IPS-18c (cell line): ENCODE data around the gene DDAH1.
A peak's percentile ranks its signal among the peaks of the same experiment; 100 is the strongest.

Experiments
- H3K4me3 ChIP-seq: 2 replicates; pipeline ENCODE4 v1.7.0; 2013; ENCODE audit warnings: low read depth, mild to moderate bottlenecking, low read length, moderate library complexity; ENCODE audit not compliant: insufficient read depth
- H3K9me3 ChIP-seq: one replicate; pipeline ENCODE4 v1.6.1; 2013; ENCODE audit warnings: mild to moderate bottlenecking, low read length, moderate library complexity; ENCODE audit not compliant: control insufficient read depth, insufficient read depth

The DDAH1 gene

GRCh38 chr1:85289207-85289847 lies 175.6 kb downstream of the DDAH1 start:
- no peak overlapping the region for H3K4me3 ChIP-seq

GRCh38 chr1:85284202-85284601 lies 180.8 kb downstream of the DDAH1 start:
- H3K9me3 ChIP-seq, result no peaks in the 10 kb centered on the region
- H3K4me3 ChIP-seq, result no peak overlapping the region

More at GRCh38 chr1:85289207-85289847, 175.6 kb downstream of the DDAH1 start:
- H3K9me3 ChIP-seq, result no peaks in the 10 kb centered on the region

GRCh38 chr1:85283475-85284199 lies 181.3 kb downstream of the DDAH1 start:
- no peaks in the 10 kb centered on the region for H3K9me3 ChIP-seq
- no peak overlapping the region for H3K4me3 ChIP-seq

GRCh38 chr1:85282424-85282823 lies 182.5 kb downstream of the DDAH1 start:
- no peak overlapping the region for H3K4me3 ChIP-seq
- H3K9me3 ChIP-seq, result no peaks in the 10 kb centered on the region

GRCh38 chr1:85280636-85281035 lies 184.3 kb downstream of the DDAH1 start:
- Histone ChIP-seq H3K9me3 (no peaks in the 10 kb centered on the region), H3K4me3 (no peak overlapping the region)

- no peak overlapping the region for H3K4me3 ChIP-seq
- no peaks in the 10 kb centered on the region for H3K9me3 ChIP-seq
These were observed 185.4 kb downstream of the DDAH1 start for GRCh38 chr1:85279458-85280080.

GRCh38 chr1:85278853-85279314 lies 186.1 kb downstream of the DDAH1 start:
- Histone ChIP-seq H3K9me3 (no peaks in the 10 kb centered on the region), H3K4me3 (no peak overlapping the region)

- Histone ChIP-seq H3K9me3 (no peaks in the 10 kb centered on the region), H3K4me3 (no peak overlapping the region)
These were observed 187.2 kb downstream of the DDAH1 start for GRCh38 chr1:85277802-85278201.

- H3K4me3 ChIP-seq, result peak overlapping the region; percentile 31
- H3K9me3 ChIP-seq, result no peaks in the 10 kb centered on the region
These were observed 187.8 kb downstream of the DDAH1 start for GRCh38 chr1:85276978-85277639.

GRCh38 chr1:85276215-85276977 lies 188.6 kb downstream of the DDAH1 start, which contains the start of gene BCL10:
Gene BCL10 (minus strand): TSS chr1:85276632. CDS start chr1:85276352, 280 bp downstream.
- no peaks in the 10 kb centered on the region for H3K9me3 ChIP-seq
- H3K4me3 ChIP-seq, result peak within 1 kb of the TSS; percentile 93

- peak overlapping the region; percentile 93 for H3K4me3 ChIP-seq
- H3K9me3 ChIP-seq, result no peaks in the 10 kb centered on the region
These were observed 189.2 kb downstream of the DDAH1 start for GRCh38 chr1:85275701-85276214.

- H3K9me3 ChIP-seq, result no peaks in the 10 kb centered on the region
These were observed 189.9 kb downstream of the DDAH1 start for GRCh38 chr1:85274969-85275453.

GRCh38 chr1:85273397-85273796 lies 191.6 kb downstream of the DDAH1 start:
- no peak overlapping the region for H3K4me3 ChIP-seq
- H3K9me3 ChIP-seq, result no peaks in the 10 kb centered on the region

More at GRCh38 chr1:85274969-85275453, 189.9 kb downstream of the DDAH1 start:
- peak overlapping the region; percentile 93; the same call in 1 of the 2 replicates for H3K4me3 ChIP-seq

- Histone ChIP-seq H3K9me3 (no peaks in the 10 kb centered on the region), H3K4me3 (no peak overlapping the region)
These were observed 196.0 kb downstream of the DDAH1 start for GRCh38 chr1:85268801-85269585.
